ENCODE data around the gene DNAI2. TPM values are rescaled to one million over a fixed set of nuclear protein-coding genes. Genes with fewer than 3 reads are reported as not detected.

The DNAI2 gene, protein sequence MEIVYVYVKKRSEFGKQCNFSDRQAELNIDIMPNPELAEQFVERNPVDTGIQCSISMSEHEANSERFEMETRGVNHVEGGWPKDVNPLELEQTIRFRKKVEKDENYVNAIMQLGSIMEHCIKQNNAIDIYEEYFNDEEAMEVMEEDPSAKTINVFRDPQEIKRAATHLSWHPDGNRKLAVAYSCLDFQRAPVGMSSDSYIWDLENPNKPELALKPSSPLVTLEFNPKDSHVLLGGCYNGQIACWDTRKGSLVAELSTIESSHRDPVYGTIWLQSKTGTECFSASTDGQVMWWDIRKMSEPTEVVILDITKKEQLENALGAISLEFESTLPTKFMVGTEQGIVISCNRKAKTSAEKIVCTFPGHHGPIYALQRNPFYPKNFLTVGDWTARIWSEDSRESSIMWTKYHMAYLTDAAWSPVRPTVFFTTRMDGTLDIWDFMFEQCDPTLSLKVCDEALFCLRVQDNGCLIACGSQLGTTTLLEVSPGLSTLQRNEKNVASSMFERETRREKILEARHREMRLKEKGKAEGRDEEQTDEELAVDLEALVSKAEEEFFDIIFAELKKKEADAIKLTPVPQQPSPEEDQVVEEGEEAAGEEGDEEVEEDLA
- total RNA-seq, result 0.32 TPM

DNA sequence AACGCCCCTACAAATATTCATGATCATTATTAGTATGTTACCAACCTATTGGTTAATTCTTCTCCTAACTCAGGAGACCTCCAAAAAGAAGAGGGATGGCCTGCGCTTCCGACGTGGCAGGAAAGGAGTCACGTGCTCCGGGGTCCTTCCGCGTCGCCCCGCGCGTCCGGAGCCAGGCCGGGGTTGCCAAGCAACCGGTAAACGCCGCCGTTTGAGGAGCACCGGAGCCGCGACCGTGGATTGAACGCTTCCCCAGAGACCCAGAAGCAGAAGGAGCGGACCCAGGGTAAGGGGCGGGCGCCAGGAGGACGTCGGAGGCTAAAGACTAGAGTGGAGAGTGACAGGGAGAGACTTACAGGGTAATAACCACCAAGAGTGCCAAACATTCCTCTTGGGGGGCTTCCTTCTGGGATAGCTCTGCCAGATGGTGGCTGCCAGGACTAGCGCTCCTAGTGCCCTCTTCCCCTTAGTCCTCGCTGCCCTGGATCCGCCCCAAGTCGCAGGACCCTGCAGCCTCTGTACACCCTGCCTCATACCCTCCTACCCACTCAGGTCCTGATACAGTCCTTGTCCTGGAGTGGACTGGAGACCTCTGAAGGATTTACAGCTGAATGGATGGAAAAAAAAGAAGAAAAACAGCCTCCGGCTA lies at the start of gene DNAI2:
DNAI2 (plus strand) TSS at position 175 of the 649 bp plus-strand sequence. CDS start 7,584 bp downstream, outside the sequence.
- peak; percentile 20 for DNase-seq (ENCODE audit: low spot score)

- no peak for DNase-seq (ENCODE audit: low spot score)
These were observed 48.9 kb upstream of the DNAI2 start for GRCh38 chr17:74224959-74225725.

- no peak for DNase-seq (ENCODE audit: low spot score)
These were observed 47.8 kb upstream of the DNAI2 start for GRCh38 chr17:74226252-74226651.

DNA sequence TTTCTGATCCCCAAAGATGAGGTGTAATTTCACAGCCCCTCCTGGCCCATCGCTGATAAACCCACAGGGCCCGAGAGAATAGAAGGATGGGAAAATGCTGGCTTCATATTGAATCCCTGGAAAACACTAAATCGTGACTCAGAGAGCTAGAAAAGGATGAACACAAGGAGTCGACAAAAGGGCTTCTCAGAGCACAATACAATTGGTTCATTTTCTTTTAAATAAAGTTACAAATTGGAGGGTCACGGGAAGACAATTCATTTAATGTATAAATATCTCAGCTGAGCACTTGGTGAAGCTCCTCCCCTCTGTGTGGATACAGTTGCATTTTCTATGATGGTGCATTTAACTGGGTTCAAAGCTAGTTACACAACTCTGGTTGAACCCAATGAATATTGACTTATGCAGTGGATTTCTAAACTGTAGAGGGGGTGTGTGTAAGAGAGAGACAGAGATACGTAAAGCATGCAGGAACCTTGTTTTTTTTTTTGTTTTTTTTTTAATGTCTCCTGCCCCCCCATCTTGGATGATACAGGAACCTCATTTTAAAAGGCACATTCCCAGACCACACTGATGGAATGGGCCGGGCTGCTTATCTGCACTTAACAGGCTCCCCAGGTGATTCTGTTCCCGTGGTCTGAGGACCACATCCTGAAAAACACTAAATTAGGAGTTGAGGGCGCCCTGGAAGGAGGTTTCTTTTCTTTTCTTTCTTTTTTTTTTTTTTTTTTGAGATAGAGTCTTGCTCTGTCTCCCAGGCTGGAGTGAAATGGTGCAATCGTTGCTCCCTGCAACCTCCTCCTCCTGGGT lies 46.6 kb upstream of the DNAI2 start:
- no peak for DNase-seq (ENCODE audit: low spot score)

DNA sequence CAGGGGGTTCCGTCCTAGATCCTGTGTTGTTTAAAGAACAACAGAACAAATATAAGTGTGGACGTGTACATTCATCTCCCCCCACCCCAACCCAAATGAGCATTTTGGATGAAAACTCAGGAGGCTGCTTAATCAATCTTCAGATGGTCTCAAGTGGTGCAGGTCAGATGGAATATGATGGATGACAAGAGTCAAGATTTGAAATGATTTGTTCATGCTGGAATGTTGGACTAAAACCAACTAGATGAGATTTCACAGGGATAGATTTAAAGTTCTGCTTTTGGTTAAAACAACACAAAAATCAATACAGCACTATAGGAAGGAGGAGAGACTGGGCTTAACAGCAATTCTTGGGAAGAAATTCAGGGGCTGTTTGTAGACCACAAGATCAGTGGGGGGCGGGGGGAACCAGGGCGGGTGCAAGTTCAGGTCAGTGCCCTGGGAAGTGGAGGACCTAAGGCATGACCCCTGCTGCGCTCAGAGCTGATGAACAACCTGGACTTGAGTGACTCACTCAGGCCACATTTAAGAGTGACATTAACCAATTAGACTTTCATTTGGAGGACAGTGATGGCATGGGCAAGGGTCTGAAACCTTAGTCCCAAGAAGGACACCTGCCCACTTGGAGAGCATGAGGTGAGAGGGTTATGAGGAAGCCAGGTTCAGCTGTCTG lies 45.6 kb upstream of the DNAI2 start:
- DNase-seq (ENCODE audit: low spot score), result no peak

GRCh38 chr17:74230896-74231295 lies 43.1 kb upstream of the DNAI2 start:
- no peak for DNase-seq (ENCODE audit: low spot score)

DNA sequence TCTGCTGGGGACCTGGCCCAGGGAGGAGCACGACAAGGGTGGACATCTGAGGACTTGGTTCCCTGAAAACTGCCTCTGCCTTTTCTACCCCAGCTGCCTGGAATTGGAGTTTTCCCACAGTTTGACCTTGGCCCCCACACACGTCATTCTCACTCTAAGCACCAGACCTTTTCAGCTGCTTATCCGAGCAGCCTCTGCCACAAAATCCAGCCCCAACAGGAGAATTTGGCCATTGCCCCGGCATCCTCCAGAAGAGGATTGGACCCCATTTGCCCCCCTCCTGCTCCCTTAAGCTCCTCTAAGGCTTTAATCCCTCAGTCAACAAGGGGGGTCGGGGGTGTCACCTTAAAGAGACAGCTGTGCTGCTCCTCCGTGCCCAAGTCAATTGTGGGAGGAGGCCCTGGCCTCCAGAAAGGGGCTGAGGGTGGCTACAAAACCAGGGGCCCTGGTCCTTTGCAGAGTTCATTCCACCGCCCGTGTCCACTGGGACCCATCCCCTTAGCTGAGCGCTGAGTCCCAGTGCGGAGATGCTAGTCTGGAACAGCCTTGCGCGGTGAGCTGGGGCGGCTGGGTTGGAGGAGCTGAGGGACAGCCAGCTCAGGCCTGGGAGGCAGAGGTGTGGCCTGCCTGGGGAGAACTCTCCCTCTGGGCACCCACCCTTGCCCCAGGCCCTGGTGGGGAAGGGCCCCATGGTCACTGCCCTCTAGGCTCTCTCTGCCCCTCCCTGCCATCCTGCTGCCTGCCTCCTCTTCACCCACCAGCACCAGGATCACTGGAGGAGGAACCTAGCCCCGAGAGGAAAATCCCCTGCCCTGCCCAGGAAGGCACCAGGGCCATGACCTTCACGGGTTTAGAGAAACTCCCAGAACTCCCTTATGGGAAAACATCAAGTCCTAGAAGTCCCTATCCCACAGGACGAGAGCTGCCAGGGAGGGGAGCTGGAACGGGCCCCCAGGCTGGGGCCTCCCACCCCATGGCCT lies 41.8 kb upstream of the DNAI2 start:
- DNase-seq (ENCODE audit: low spot score), result no peak

DNA sequence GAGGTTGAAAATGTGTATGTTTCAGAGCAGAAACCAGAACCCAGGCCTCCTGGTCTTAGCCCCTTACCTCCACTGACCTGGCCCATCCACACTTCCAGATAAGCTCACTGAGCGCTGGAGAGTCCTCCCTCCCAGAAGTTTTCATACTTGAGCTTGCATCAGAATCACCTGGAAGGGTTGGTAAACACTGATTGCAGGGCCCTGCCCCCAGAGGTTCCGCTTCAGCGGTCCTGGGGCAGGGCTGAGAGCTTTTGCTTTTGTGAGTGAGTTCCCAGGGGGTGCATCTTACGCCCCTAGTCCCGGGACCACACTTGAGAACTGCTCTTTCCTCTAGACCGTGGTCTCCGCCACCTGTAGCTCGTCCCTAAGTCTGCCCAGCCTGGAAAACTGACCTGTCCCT lies 40.1 kb upstream of the DNAI2 start:
- no peak for DNase-seq (ENCODE audit: low spot score)

GRCh38 chr17:74234486-74234885 lies 39.5 kb upstream of the DNAI2 start:
- DNase-seq (ENCODE audit: low spot score), result no peak

GRCh38 chr17:74235040-74235581 lies 38.9 kb upstream of the DNAI2 start:
- no peak for DNase-seq (ENCODE audit: low spot score)

DNA sequence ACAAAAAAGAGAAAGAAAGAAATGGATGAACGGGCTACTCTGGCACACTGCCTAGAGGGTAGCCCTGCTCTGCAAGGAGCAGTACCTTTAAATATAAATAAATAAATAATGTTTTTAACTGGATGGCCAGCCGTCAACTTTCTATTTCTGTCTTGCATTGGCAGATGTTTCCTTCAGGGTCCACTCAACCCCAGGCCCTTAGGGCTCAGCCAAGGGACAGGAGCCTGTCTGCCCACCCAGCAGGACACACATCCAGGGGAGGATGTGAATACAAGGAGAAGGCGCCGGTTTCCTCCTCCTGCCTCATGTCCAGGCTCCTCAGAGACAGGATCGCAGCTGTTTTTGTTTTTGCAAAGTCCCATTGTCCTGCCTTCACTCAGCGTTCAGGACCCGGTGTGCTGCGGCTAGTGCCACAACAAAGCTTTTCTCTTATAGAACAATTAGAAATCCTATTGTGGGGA lies 38.1 kb upstream of the DNAI2 start:
- DNase-seq (ENCODE audit: low spot score), result no peak

- DNase-seq (ENCODE audit: low spot score), result no peak
These were observed 36.7 kb upstream of the DNAI2 start for GRCh38 chr17:74237321-74237720.

GRCh38 chr17:74239172-74239571 lies 34.9 kb upstream of the DNAI2 start:
- peak; percentile 39 for DNase-seq (ENCODE audit: low spot score)

- no peak for DNase-seq (ENCODE audit: low spot score)
These were observed 33.3 kb upstream of the DNAI2 start for GRCh38 chr17:74240618-74241205.

- DNase-seq (ENCODE audit: low spot score), result no peak
These were observed 32.6 kb upstream of the DNAI2 start for GRCh38 chr17:74241431-74241830.

DNA sequence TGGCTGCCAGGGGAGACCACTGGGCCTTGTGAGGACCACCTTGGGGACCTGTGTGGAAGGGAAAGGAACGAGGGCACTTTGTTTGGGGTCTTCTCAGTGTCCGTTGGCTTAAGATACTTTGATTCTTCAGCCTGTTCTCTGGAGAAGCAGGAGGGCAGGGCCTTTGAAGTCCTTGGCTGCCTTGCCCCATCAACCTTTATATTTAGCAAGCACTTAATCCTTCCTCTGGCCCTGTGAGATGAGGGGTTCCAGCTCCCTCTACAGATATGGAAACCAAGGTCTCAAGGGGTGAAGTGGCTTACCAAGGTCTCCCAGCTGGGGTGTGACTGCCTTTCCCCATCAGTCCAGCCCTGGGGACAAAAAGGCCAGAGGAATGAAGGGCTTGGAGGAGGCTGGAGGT lies 32.2 kb upstream of the DNAI2 start:
- DNase-seq (ENCODE audit: low spot score), result no peak

DNA sequence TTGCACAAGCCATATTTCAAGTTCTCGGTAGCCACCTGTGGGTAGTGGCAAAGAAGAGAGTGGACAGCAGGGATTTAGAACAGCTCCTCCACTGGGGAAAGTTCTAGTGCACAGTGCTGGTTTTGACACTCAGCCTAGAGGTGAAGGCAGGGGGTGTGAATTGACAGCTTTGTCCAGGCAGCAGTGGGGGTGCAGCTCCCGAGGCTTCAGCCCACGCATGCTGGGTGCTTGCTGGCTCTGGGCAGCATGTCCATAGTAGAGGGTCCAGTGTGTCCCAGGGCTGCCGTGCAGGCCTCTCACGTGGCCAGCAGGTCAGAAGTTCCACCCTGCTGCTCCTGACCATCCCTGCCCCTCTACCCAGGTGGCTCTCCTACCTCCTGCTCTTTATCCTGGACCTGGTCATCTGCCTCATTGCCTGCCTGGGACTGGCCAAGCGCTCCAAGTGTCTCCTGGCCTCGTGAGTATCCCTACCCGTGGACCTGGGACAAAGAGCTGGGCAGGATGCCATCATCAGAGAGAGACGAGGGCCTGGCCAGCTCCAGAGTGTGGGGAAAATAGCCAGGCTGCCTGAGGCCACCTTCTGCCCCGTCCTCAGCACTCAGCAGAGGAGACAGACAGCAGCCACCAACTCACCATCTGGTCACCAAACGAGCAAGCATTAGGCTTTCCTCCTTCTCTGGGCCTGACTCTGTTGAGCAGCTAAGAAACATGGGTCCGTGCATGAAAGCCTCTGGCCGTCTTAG lies 30.9 kb upstream of the DNAI2 start:
- DNase-seq (ENCODE audit: low spot score), result no peak

DNA sequence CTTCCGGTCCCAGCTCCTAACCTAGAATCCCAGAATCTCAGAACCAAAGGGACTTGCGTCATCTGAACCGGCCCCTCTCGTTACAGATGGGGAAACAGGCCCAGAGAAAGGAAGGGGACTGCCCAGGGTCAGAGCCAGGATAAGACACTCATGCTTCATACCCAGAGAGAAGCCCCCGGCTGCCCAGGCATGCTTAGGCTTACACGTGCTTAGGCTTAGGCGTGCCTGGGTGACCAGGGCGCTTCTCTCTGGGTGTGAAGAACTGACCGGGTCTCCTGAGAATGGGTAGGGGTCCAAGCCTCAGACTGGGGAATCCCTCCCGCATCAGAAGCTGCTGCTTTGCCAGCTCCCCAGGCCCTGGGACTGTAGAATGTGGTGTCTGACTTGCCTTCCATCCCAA lies 29.9 kb upstream of the DNAI2 start:
- no peak for DNase-seq (ENCODE audit: low spot score)
